GM21390 (cell line): ENCODE data around the gene KPNA4.
A peak's percentile ranks its signal among the peaks of the same experiment; 100 is the strongest.
"Not testable (repeated sequence)": the region's sequence is repeated elsewhere in the genome, so short reads cannot be mapped to it uniquely, and the experiment has no call there.

ENCODE experiments used
- ATAC-seq: cut with Tn5 transposase; IDR thresholded peaks from one replicate; pipeline ENCODE4 v1.9.1; 2021; ENCODE audit not compliant: unreplicated experiment

The KPNA4 gene

GRCh38 chr3:160573955-160574525, 8.7 kb upstream of the KPNA4 start:
- not testable (repeated sequence) for ATAC-seq

GRCh38 chr3:160569894-160570652, 4.7 kb upstream of the KPNA4 start:
- no peak for ATAC-seq

GRCh38 chr3:160568989-160569388, 3.6 kb upstream of the KPNA4 start:
- no peak for ATAC-seq

GRCh38 chr3:160567774-160568173, 2.4 kb upstream of the KPNA4 start:
- ATAC-seq, result no peak

GRCh38 chr3:160566499-160566898, 1.1 kb upstream of the KPNA4 start:
- no peak for ATAC-seq

- peak; percentile 45 for ATAC-seq
These were observed 376 bp downstream of the KPNA4 start for GRCh38 chr3:160564949-160565441.

GRCh38 chr3:160564258-160564911, 986 bp downstream of the KPNA4 start:
- no peak for ATAC-seq

GRCh38 chr3:160562952-160563351, 2.4 kb downstream of the KPNA4 start:
- ATAC-seq, result no peak

- ATAC-seq, result no peak
These were observed 7.8 kb downstream of the KPNA4 start for GRCh38 chr3:160557571-160557970.

GRCh38 chr3:160556141-160556540, 9.2 kb downstream of the KPNA4 start:
- no peak for ATAC-seq

- no peak for ATAC-seq
These were observed 10.4 kb downstream of the KPNA4 start for GRCh38 chr3:160554980-160555379.

GRCh38 chr3:160553827-160554226, 11.5 kb downstream of the KPNA4 start:
- no peak for ATAC-seq

- ATAC-seq, result peak; percentile 57
These were observed 18.6 kb downstream of the KPNA4 start for GRCh38 chr3:160546727-160547126.

- ATAC-seq, result no peak
These were observed 19.9 kb downstream of the KPNA4 start for GRCh38 chr3:160545504-160545871.

- no peak for ATAC-seq
These were observed 20.4 kb downstream of the KPNA4 start for GRCh38 chr3:160544844-160545503.

GRCh38 chr3:160540551-160540950, 24.8 kb downstream of the KPNA4 start:
- no peak for ATAC-seq

GRCh38 chr3:160538895-160539294, 26.5 kb downstream of the KPNA4 start:
- no peak for ATAC-seq

- no peak for ATAC-seq
These were observed 27.6 kb downstream of the KPNA4 start for GRCh38 chr3:160537729-160538128.

- ATAC-seq, result no peak
These were observed 33.0 kb downstream of the KPNA4 start for GRCh38 chr3:160532371-160532770.

GRCh38 chr3:160531311-160531710, 34.1 kb downstream of the KPNA4 start:
- no peak for ATAC-seq

GRCh38 chr3:160516391-160516790, 49.0 kb downstream of the KPNA4 start:
- ATAC-seq, result not testable (repeated sequence)

- ATAC-seq, result no peak
These were observed 64.0 kb downstream of the KPNA4 start for GRCh38 chr3:160501325-160501724.
